Left ventricle myocardium superior (tissue), 1 donor: ENCODE measurements around the gene LRIT3. TPM values are rescaled to one million over a fixed set of nuclear protein-coding genes. Genes with fewer than 3 reads are reported as not detected.

Experiments used
- ATAC-seq: fragments of 200-7000 bp; cut with Tn5 transposase; one replicate; pipeline ENCODE4 v1.9.1; 2020; ENCODE audit warnings: mild to moderate bottlenecking, moderate library complexity
- DNase-seq: peaks from one replicate; pipeline ENCODE4 v3.0.0-alpha.2; 2020
- intact Hi-C: fragments of 100-400 bp; cut with micrococcal nuclease; formaldehyde crosslinking; loops from one replicate; pipeline ENCODE4 v1.11.0; 2022
- long read RNA-seq: library from polyadenylated mRNA; unstranded; transcript quantifications from one replicate; pipeline ENCODE4 v2.0.0, GENCODE V29; 2021
- total RNA-seq: library from RNA; stranded (reverse); fragmentation: NEBNext Ultra II Directional; extraction: Animal tissue kit (Norgen Biotek cat#: 25700); gene quantifications from one replicate; pipeline ENCODE4 v1.2.1, GENCODE V29; 2021
- donor health status: DM: no; HTN: yes; CAD: no; lungs with severe emphysema.

Gene LRIT3
- not detected for total RNA-seq
- long read RNA-seq = 0 reads

GRCh38 chr4:109847896-109848442 lies at the start of gene LRIT3:
Gene LRIT3 (plus strand): TSS chr4:109848107. CDS start chr4:109848202, 95 bp downstream.
- ATAC-seq (no peak), DNase-seq (no peak)
- intact Hi-C loops = no loop called here

- intact Hi-C loops = no loop called here
- DNase-seq (no peak), ATAC-seq (no peak)
Observed at GRCh38 chr4:109798866-109799265, 49.0 kb upstream of the LRIT3 start.

- intact Hi-C loops = no loop called here
- DNase-seq = no peak
- no peak for ATAC-seq
Observed at GRCh38 chr4:109801099-109801789, 46.7 kb upstream of the LRIT3 start.

- no peak for ATAC-seq
- no peak for DNase-seq
- intact Hi-C loops = no loop called here
Observed at GRCh38 chr4:109801895-109802319, 46.0 kb upstream of the LRIT3 start, which contains the start of gene CFI. Gene CFI (minus strand): TSS chr4:109801999. CDS start chr4:109801971, 28 bp downstream.

GRCh38 chr4:109803924-109804571 lies 43.9 kb upstream of the LRIT3 start:
- intact Hi-C loops = no loop called here
- no peak for DNase-seq
- no peak for ATAC-seq

GRCh38 chr4:109809655-109810054 lies 38.3 kb upstream of the LRIT3 start:
- intact Hi-C loops = loop anchor here (10.0 kb wide), 1 partner anchor 85 kb away; no protein-coding TSS in a partner anchor
- ATAC-seq (no peak), DNase-seq (no peak)

GRCh38 chr4:109810552-109811387 lies 37.1 kb upstream of the LRIT3 start:
- ATAC-seq = no peak
- no peak for DNase-seq
- intact Hi-C loops = loop anchor here (10.0 kb wide), 1 partner anchor 86 kb away; no protein-coding TSS in a partner anchor

GRCh38 chr4:109811707-109812106 lies 36.2 kb upstream of the LRIT3 start:
- ATAC-seq (no peak), DNase-seq (no peak)
- intact Hi-C loops = loop anchor here (10.0 kb wide), 1 partner anchor 87 kb away; no protein-coding TSS in a partner anchor

GRCh38 chr4:109815151-109816081 lies 32.5 kb upstream of the LRIT3 start, which contains the start of gene GAR1:
Gene GAR1 (plus strand): TSS chr4:109815762. CDS start chr4:109816165, 403 bp downstream.
- peak; percentile 100 for ATAC-seq
- intact Hi-C loops = loop anchor here (10.0 kb wide), 1 partner anchor 91 kb away; no protein-coding TSS in a partner anchor
- DNase-seq = peak; percentile 90

- intact Hi-C loops = loop anchor here (10.0 kb wide), 1 partner anchor 91 kb away; no protein-coding TSS in a partner anchor
- DNase-seq = no peak
- ATAC-seq = no peak
Observed at GRCh38 chr4:109816082-109816442, 31.8 kb upstream of the LRIT3 start.

GRCh38 chr4:109816894-109817293 lies 31.0 kb upstream of the LRIT3 start:
- no peak for DNase-seq
- intact Hi-C loops = loop anchor here (10.0 kb wide), 1 partner anchor 92 kb away; no protein-coding TSS in a partner anchor
- ATAC-seq = no peak

- DNase-seq (no peak), ATAC-seq (no peak)
- intact Hi-C loops = loop anchor here (10.0 kb wide), 1 partner anchor 93 kb away; no protein-coding TSS in a partner anchor
Observed at GRCh38 chr4:109818268-109818667, 29.6 kb upstream of the LRIT3 start.

- DNase-seq = no peak
- intact Hi-C loops = loop anchor here (10.0 kb wide), 1 partner anchor 406 kb away; no protein-coding TSS in a partner anchor
- ATAC-seq = no peak
Observed at GRCh38 chr4:109820563-109820962, 27.3 kb upstream of the LRIT3 start.

- no peak for ATAC-seq
- intact Hi-C loops = loop anchor here (10.0 kb wide), 1 partner anchor 406 kb away; no protein-coding TSS in a partner anchor
- DNase-seq = no peak
Observed at GRCh38 chr4:109821185-109821584, 26.7 kb upstream of the LRIT3 start.

- DNase-seq (no peak), ATAC-seq (no peak)
- intact Hi-C loops = loop anchor here (5.0 to 10.0 kb wide), 2 partner anchors 389 to 412 kb away; no protein-coding TSS in a partner anchor
Observed at GRCh38 chr4:109826719-109827118, 21.2 kb upstream of the LRIT3 start.

- intact Hi-C loops = loop anchor here (5.0 to 10.0 kb wide), 2 partner anchors 390 to 413 kb away; no protein-coding TSS in a partner anchor
- DNase-seq (no peak), ATAC-seq (no peak)
Observed at GRCh38 chr4:109827672-109828071, 20.2 kb upstream of the LRIT3 start, which contains the start of gene RRH. Gene RRH (plus strand): TSS chr4:109827972. CDS start chr4:109828028, 56 bp downstream.

- no peak for DNase-seq
- intact Hi-C loops = no loop called here
Observed at GRCh38 chr4:109833756-109834155, 14.2 kb upstream of the LRIT3 start.

GRCh38 chr4:109836985-109837384 lies 10.9 kb upstream of the LRIT3 start:
- ATAC-seq = no peak
- DNase-seq = no peak
- intact Hi-C loops = no loop called here

More at GRCh38 chr4:109833756-109834155, 14.2 kb upstream of the LRIT3 start:
- ATAC-seq = no peak
